Measurements from ENCODE around the gene PPA2. TPM values are rescaled to one million over a fixed set of nuclear protein-coding genes. Genes with fewer than 3 reads are reported as not detected.
"Not testable (repeated sequence)": the region's sequence is repeated elsewhere in the genome, so short reads cannot be mapped to it uniquely, and the experiment has no call there.

Gene PPA2
- 100 to 1,000 TPM; 119 to 121 TPM for total RNA-seq

DNA sequence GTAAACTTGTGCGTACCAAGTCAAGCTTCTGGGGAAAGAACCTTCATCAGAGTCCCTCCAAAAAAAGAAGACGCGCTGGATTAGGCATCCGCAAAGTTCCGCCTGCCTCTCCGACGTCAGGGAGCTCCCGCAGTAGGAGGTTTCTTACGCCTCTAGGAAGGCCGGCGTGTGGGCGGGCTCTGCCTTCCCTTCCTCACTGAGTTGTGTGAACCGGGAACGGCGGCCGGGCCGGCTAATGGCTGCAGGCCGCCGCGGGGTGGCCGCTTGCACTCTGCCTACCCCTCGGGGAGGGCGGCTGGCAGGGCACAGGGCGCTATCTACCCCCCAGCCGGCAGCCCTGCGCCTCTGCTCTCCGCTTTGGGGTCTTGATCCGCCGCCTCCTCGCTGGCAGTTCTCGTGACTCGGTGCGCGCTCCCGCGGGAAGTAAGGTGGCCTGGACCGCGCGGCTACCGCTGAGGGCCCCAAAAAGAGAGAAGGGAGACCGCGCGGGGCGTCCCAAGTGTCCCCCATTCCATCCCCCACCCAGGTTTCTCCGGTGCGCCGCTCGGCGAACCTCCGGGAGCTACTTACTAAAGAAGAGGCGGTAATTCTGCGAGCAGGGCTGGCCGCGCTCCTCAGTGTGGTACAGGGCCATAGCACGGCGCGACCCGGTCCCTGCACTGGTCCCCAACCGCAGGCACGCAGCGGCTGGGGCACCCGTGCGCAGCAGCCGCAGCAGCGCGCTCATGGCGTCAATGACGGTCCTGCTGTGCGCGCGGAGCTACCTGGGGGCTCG is at the start of gene PPA2:
Gene PPA2, minus strand, starts transcription at position 739 of the 775 bp plus-strand sequence. Its CDS starts 12 bp downstream, at position 727.
- CTCF ChIA-PET = interaction anchor here (0.8 to 1.8 kb wide), 14 partner anchors 20 to 840 kb away, joined by 3 to 9 read pairs (median 3); partner anchors contain the start of gene TET2
- POLR2A ChIA-PET = interaction anchor here (0.5 to 2.7 kb wide), 11 partner anchors 20 to 842 kb away, joined by 3 to 10 read pairs (median 5); partner anchors contain the start of genes AIMP1, TBCK and TET2

DNA sequence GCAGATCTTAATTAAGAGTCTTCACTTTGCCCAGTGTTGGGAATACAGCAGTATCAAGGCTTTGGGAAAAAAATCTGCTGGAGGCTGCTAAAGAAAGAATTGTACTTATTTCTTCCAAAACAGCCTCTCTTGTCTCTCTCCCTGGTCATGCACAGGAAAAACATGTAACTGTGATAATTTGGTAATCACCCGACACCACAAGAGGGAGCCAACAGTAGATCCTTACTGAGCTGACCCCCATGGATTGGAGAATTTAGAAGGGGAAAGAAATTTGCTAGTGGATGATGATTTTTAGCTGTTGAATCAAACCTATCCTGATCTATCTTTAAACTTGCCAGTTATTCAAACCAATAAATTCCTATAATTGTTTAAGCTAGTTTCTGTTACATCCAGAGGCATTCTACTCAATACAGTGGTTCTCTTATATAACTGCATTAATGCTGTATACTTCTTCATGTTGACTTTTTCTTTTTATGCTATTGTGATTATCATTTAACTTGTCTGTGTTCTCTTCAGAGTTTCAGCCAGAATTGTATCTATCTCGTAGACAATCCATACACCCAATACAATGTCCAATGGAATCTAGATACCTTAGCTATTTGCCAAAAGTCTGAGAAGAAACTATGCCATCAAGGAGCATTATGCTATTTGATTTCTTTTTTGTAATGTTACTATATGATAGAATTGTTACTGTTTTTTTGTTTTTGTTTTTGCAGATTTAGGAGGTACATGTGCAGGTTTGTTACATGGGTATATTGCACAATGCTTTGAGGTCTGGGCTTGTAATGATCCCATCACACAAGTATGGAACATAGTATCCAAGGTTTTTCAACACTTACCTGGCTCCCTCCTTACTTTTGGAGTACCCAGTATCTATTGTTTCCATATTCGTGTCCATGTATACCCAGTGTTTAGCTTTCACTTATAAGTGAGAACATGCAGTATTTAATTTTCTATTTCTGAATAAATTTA is 47.2 kb upstream of the PPA2 start:
- POLR2A ChIA-PET = no interaction called here
- CTCF ChIA-PET = interaction anchor here (0.7 to 1.2 kb wide), 2 partner anchors 13 to 193 kb away, joined by 3 read pairs; no protein-coding TSS in a partner anchor

DNA sequence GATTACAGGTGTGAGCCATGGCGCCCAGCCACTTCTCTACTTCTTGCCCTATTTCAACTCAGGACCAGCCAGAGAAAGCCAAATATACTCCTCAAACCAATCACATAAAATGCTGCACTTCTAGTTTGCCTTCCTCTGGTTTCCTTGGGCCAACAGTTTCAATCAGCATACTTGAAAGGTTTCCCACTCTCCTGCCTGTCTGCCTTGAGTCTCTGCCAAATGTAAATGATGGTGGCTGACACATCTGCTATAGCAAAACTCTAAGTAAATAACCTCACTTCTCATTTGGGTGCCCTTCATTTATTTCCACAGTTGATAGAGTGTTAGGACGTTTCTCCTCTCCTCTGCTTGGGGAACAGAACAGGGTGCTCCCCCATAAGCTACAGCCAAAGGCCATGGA is 36.4 kb upstream of the PPA2 start:
- POLR2A ChIA-PET = no interaction called here
- CTCF ChIA-PET = no interaction called here

DNA sequence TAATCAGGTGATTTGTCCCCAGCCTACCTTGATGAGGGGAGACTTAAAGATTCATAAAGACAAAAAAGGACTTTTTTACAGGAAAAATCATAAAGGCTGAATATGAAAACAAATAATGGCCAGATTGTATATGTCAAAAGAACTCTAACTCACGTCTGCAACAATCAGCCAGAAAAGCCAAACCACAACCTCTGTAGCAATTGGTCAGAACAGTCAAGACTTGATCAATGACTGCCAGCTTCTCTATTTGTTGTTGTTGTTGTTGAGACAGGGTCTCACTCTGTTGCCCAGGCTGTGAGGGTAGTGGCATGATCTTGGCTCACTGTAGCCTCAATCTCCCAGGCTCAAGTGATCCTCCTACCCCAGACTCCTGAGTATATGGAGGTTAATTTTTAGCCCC is 35.9 kb upstream of the PPA2 start:
- ChIA-PET CTCF (no interaction called here), POLR2A (no interaction called here)

DNA sequence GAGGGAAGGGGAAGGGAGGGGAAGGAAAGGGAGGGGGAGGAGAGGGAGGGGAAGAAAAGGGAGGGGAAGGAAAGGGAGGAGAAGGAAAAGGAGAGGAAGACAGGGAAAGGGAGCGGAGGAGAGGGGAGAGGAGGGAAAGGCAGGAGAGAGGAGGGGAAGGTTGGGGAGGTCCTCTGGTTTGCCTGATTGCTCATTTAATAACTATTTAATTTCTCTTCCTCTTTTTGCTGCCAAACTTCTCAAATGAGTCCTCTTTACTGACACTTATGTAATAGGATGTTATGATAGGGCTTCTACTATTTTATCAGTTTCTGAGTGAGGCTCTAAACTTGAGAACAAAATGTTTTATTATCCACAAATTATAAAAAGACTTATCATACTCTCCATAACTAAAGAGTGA is 35.4 kb upstream of the PPA2 start:
- ChIA-PET CTCF (no interaction called here), POLR2A (no interaction called here)

DNA sequence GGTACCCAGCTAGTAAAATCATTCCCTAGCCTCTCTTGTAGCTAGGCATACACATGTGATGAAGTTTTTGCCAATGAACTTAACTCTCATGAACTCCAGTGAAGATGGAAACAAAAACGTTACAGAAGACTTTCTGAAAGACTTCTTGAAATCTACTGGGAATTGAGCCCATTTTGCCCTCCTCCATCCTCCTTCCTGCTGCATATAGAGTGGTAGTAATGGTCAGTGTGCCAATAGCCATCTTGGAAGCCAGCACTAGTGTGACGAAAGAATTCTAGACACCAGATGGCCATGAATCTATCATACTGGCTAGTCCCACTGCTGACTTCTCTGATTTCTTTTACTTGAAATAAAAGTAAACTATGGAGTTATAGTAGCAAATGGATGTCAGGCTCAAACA is 30.9 kb upstream of the PPA2 start:
- CTCF ChIA-PET = no interaction called here
- POLR2A ChIA-PET = no interaction called here

DNA sequence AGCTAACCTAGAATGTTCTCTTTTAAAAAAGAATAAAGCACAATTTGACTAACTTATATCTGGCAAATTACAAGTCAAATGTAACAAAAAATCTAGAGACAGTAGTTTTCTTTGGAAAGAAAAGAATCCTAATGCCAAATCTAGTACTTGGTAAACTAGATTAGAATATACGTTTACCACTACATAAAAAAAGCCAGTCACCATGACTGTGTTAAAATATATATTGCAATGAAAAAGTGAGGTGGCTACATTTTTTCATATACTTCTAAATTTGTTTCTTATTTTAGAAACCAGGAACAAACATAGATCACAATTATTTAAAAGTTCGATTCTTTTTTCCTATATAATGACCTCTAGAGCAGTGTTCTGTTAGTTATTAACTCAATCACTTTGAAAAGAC is 29.6 kb upstream of the PPA2 start:
- POLR2A ChIA-PET = no interaction called here

DNA sequence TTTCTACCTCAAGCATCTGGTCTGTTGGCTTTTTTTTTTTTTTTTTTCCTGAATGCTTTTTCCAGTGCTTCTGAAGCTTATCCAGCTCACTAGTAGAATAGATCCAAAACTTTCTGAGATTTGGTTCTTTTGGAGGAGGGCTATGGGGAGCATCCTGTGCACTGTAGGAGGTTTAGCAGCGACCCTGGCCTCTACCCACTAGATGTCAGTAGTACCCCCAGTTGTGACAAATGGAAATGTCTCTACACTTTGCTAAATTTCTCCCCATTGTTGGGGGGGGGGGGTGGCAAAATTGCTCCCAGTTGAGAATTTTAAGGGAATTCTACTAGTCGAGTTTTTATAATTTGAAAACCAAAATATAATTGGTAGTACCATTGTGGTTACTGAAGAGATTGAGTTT is 23.0 kb upstream of the PPA2 start:
- ChIA-PET CTCF (no interaction called here), POLR2A (no interaction called here)

More for the DNA sequence above, 29.6 kb upstream of the PPA2 start:
- CTCF ChIA-PET = no interaction called here

DNA sequence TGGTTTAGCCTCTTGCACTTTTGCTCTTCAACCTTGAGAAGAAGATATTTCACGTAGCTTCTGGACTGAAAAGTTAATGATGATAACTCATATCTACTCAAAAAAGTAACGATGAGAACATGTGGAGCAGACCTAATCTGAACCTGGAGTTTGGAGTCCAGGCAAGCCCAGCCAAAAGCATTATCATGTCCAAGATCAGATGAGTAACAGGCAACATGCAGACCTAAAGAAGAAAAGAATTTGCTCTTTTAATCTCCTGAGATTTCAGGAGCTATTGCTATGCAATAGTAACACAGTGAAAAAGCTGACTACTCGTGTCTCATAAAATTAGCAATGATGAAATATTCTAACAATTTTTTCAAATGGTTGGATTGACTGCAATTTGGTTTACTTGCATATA is 21.8 kb upstream of the PPA2 start:
- ChIA-PET POLR2A (no interaction called here), CTCF (no interaction called here)

DNA sequence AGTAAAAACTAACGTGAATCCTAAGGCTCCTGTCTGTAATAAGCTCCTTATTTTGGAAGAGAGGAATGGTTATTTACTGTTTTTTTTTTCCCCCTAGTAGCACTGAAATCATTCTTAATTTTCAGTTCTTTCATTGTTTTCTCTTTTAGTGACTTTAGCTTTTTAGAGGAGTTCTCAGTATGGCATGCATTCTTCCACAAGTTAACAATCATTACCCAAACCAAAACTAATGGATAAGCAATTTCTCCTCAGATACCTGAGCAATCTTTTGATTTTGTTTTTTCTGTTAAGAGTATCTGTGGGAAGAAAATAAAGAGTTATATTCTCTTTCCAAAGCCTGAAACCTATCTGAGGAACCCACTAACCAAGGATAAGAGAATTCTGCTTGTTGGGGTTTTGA is 16.7 kb upstream of the PPA2 start:
- ChIA-PET CTCF (no interaction called here), POLR2A (no interaction called here)

DNA sequence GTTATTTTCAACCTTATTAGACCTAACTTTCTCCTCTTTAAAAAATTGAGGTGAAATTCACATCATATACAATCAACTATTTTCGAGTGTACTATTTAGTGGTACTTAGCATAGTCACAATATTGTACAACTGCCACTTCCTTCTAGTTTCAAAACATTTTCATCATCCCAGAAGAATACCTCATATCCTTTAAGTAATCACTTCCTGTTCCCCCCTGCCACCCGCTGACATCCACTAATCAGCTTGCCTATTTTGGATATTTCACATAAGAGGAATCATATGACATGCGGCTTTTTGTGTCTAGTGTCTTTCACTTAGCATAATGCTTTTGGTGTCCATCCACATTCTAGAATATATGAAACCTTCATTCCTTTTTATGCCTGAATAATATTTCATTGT is 10.0 kb upstream of the PPA2 start:
- POLR2A ChIA-PET = no interaction called here
- CTCF ChIA-PET = interaction anchor here (0.7 kb wide), 1 partner anchor 717 kb away, joined by 3 read pairs; no protein-coding TSS in a partner anchor

DNA sequence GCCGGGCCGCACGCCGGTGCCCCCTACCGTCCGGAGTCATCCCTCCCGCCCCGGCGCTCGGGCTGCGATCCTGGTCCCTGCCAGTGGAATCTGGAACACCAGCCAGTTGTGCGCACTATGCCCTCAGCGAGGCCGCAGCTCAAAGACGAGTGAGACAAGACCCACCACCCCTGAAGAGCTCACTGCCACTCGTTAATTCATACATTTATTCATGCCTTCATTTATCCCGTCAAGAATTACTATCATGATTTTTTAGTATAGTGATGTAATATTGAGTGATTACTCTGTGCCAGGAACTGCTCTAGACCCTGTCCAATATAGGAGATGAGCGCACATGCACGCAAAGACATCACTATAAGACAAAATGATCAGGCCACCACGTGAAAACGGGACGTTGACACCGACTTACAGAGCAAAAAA is 247 bp upstream of the PPA2 start:
- POLR2A ChIA-PET = interaction anchor here (0.7 to 2.7 kb wide), 8 partner anchors 20 to 508 kb away, joined by 3 to 10 read pairs (median 4); partner anchors contain the start of gene TET2

DNA sequence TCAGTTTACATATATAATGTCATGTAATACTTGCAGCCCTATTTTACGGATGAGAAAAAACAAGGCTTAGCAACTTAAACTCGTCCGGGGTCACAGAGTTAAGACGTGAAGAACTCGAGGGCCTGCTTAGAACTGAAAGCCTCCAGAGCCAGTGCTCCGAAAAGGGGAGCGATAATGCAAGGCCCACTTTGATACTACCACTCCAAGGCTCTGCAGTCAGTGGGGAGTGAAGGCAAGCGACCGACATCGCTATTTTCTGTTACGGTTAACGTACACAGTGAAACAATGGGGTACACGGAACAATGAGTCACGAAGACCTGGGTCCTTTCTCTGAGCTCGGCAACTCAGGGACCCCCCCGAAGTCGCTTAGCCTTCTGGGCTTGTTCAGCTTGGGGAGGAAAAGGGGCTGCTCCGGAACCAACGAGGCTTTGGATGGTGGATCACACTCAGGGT is 965 bp downstream of the PPA2 start:
- POLR2A ChIA-PET = interaction anchor here (0.5 to 2.7 kb wide), 7 partner anchors 19 to 843 kb away, joined by 3 to 10 read pairs (median 5); partner anchors contain the start of genes AIMP1, TBCK and TET2
- CTCF ChIA-PET = interaction anchor here (0.8 to 1.8 kb wide), 7 partner anchors 19 to 840 kb away, joined by 3 to 9 read pairs (median 5); partner anchors contain the start of gene TET2

More for the DNA sequence above, 247 bp upstream of the PPA2 start:
- CTCF ChIA-PET = interaction anchor here (0.6 to 1.8 kb wide), 13 partner anchors 20 to 522 kb away, joined by 3 to 9 read pairs (median 3); partner anchors contain the start of gene TET2

DNA sequence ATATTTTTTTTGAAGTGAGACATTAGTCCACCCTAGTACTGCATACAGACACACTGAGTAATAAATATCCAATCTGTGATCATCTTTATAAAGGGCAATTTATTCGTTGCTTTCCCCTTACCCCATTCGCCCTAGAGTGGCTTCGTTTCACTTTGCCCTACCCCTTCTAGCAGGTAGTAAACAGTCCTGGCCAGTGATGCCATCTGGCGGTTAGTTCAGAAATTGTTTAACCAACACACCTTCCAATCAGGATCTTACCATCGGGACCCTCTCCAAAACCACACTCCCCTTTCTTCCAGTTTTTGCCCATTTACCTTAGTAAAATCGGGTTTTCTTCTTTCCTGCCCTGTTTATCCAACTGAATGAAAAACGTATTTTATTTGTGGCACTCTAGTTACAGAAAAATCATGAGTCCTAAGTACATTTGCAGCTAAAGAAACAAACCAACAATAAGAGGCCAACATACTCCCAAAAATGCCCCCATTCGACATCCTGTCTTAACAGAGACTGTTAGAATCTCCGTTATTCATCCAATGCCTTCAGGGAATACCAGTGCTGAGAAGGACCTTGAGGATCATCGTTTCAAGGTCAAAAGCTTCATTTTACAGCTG is 2.2 kb downstream of the PPA2 start:
- POLR2A ChIA-PET = interaction anchor here (0.8 kb wide), 1 partner anchor 49 kb away, joined by 3 read pairs; no protein-coding TSS in a partner anchor
- CTCF ChIA-PET = interaction anchor here (0.7 to 1.3 kb wide), 3 partner anchors 11 to 521 kb away, joined by 3 to 4 read pairs (median 3); no protein-coding TSS in a partner anchor

DNA sequence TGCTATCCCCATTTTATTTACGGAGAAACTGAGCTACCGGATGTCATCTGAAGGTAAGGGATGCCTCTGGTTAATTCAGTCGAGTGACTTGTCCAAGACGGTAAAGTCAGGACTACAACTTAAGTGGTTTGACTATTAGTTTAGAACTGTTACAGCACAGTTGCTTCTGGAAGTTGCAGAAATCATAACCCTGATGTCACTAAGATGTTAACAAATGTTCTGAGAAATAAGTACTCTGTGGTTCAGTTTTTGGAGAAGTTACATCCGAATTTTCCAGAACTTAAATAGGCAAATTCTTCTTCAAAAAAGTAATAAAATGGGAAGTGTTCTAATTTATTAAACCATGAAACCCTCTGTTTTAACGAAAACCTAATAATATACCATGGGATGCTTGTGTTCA is 3.1 kb downstream of the PPA2 start:
- ChIA-PET POLR2A (no interaction called here), CTCF (interaction anchor here (0.7 kb wide), 1 partner anchor 520 kb away, joined by 3 read pairs; no protein-coding TSS in a partner anchor)

DNA sequence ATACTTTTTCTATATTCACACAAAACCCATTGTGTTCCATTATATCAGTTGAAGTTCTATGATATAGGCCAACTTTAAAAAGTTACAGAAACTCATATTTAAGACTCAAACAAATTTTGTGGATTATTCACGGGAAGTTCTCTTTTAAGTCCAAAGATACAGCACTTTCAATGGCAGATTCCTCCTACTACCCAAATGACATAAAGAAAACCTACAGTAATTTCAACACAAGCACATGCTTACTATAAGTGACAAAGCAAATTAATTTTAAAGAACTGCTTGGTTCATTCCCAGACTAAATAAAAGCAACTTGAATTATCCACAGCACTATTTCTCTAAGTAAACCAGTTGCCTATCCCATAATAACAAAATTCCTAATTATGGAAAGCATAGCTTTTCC is 4.1 kb downstream of the PPA2 start:
- CTCF ChIA-PET = no interaction called here
- POLR2A ChIA-PET = no interaction called here

DNA sequence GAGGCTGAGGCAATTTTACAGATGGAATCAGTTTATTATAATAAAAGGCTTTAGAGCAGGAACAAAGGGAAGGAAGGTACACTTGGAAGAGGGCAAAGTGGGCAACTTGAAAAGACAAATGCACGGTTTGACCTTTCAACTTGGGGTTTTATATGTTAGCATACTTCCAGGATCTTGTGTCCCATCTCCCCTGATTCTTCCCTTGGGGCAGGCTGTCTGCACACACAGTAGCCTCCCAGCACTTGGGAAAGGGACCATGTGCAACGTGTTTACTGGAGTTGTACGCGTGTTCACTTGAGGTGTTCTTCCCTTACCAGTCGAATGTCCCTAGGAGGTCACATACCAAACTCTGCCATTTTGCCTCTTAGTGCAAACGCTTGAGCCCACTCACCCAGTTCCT is 7.3 kb downstream of the PPA2 start:
- CTCF ChIA-PET = no interaction called here
- POLR2A ChIA-PET = no interaction called here

DNA sequence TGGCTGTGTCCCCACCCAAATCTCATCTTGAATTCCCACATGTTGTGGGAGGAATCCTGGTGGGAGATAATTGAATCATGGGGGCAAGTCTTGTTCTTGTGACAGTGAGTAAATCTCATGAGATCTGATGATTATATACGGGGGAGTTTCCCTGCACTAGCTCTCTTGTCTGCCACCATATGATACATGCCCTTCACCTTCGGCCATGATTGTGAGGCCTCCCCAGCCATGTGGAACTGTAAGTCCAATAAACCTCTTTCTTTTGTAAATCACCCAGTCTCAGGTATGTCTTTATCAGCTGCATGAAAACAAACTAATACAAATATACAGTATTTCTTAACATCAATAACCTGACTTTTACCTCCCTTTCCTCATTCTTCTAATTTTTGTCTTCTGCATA is 9.3 kb downstream of the PPA2 start:
- CTCF ChIA-PET, POLR2A ChIA-PET: not testable (repeated sequence)

DNA sequence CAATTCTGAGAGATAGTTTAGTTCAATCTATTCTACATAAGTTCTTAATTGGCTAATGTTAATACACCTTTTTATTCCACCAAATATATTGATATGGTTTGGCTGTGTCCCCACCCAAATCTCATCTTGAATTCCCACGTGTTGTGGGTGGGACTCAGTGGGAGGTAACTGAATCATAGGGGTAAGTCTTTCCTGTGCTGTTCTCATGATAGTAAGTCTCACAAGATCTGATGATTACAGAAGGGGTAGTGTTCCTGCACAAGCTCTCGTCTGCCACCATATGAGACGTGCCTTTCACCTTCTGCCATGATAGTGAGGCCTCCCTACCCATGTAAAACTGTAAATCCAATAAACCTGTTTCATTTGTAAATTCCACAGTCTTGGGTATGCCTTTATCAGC is 11.3 kb downstream of the PPA2 start:
- ChIA-PET CTCF (no interaction called here), POLR2A (no interaction called here)

All from activated CD8-positive, alpha-beta memory T cell treated with anti-CD3 and anti-CD28 coated beads for 36 hours (primary cell).